NK-92 (cell line): ENCODE results near the gene UBE2L3.
"Not testable (repeated sequence)": the region's sequence is repeated elsewhere in the genome, so short reads cannot be mapped to it uniquely, and the experiment has no call there.

ENCODE experiments used
- DNase-seq: peaks from one replicate; lab custom pipeline; 2025; ENCODE audit not compliant: unreplicated experiment; lab: John Stamatoyannopoulos, UW

Gene UBE2L3

GRCh38 chr22:21642584-21643448 lies 75.3 kb downstream of the UBE2L3 start:
- no peak for DNase-seq

- DNase-seq, result no peak
Observed at GRCh38 chr22:21643533-21644357, 76.2 kb downstream of the UBE2L3 start.

- DNase-seq, result not testable (repeated sequence)
Observed at GRCh38 chr22:21645513-21645912, 78.0 kb downstream of the UBE2L3 start.

GRCh38 chr22:21646608-21647590 lies 79.4 kb downstream of the UBE2L3 start:
- DNase-seq, result no peak

GRCh38 chr22:21650280-21650679 lies 82.8 kb downstream of the UBE2L3 start:
- DNase-seq, result no peak

GRCh38 chr22:21650823-21651520 lies 83.5 kb downstream of the UBE2L3 start:
- DNase-seq, result no peak

- no peak for DNase-seq
Observed at GRCh38 chr22:21651521-21652009, 84.1 kb downstream of the UBE2L3 start.

GRCh38 chr22:21652010-21652546 lies 84.6 kb downstream of the UBE2L3 start:
- DNase-seq, result no peak

- no peak for DNase-seq
Observed at GRCh38 chr22:21652547-21653545, 85.3 kb downstream of the UBE2L3 start.

- no peak for DNase-seq
Observed at GRCh38 chr22:21657020-21657359, 89.5 kb downstream of the UBE2L3 start.

- DNase-seq, result no peak
Observed at GRCh38 chr22:21657360-21658032, 90.0 kb downstream of the UBE2L3 start.

GRCh38 chr22:21659864-21660525 lies 92.5 kb downstream of the UBE2L3 start:
- no peak for DNase-seq

GRCh38 chr22:21660904-21661303 lies 93.4 kb downstream of the UBE2L3 start:
- no peak for DNase-seq

- no peak for DNase-seq
Observed at GRCh38 chr22:21661991-21662390, 94.5 kb downstream of the UBE2L3 start.

GRCh38 chr22:21663738-21664137 lies 96.2 kb downstream of the UBE2L3 start:
- no peak for DNase-seq

- DNase-seq, result no peak
Observed at GRCh38 chr22:21665047-21665851, 97.7 kb downstream of the UBE2L3 start.

- DNase-seq, result no peak
Observed at GRCh38 chr22:21666786-21667185, 99.3 kb downstream of the UBE2L3 start.
